ENCODE results near the gene PITPNM3. TPM values are rescaled to one million over a fixed set of nuclear protein-coding genes. Genes with fewer than 3 reads are reported as not detected.
A peak's percentile ranks its signal among the peaks of the same experiment; 100 is the strongest.

PITPNM3 gene
- total RNA-seq, 1 experiment from 2014 or later: 4.2 TPM

GRCh38 chr17:6456321-6456720 is 100.0 kb downstream of the PITPNM3 start:
- no peak for TF ChIP-seq RAD21 (IDR thresholded peaks at IDR 0.05; ENCODE audit: low read depth)
- TF ChIP-seq ATF3 (IDR thresholded peaks at IDR 0.05): no peak
- no peak for TF ChIP-seq POLR2AphosphoS5 (IDR thresholded peaks at IDR 0.05; ENCODE audit: low read depth, low read length)
- no peak for TF ChIP-seq CBX3 (IDR thresholded peaks at IDR 0.05; ENCODE audit: low read depth)
- no peak for TF ChIP-seq MAX (IDR thresholded peaks at IDR 0.05)
- no peak for TF ChIP-seq EZH2 (IDR thresholded peaks at IDR 0.05)
- TF ChIP-seq ELF1 (IDR thresholded peaks at IDR 0.05; ENCODE audit: borderline replicate concordance, low read depth): no peak
- no peak for TF ChIP-seq YY1 (IDR thresholded peaks at IDR 0.05; ENCODE audit: extremely low read depth, insufficient replicate concordance, low read depth, low read length)
- TF ChIP-seq ZBTB33 (IDR thresholded peaks at IDR 0.05; ENCODE audit: extremely low read depth, insufficient replicate concordance, low read length): no peak
- no peak for TF ChIP-seq CTCF (IDR thresholded peaks at IDR 0.05 in 2 of 3, conservative IDR thresholded peaks at IDR 0.05 in 1 of 3; ENCODE audit: borderline replicate concordance in 1 of 3, insufficient read depth in 1 of 3, low read depth in 2 of 3, low read length in 2 of 3)
- TF ChIP-seq ZNF274 (IDR thresholded peaks at IDR 0.05; ENCODE audit: low read depth, low read length): no peak
- TF ChIP-seq REST (IDR thresholded peaks at IDR 0.05; ENCODE audit: low read depth): no peak
- no peak for TF ChIP-seq CEBPB (IDR thresholded peaks at IDR 0.05; ENCODE audit: low read depth)
- no peak for TF ChIP-seq TCF7L2 (IDR thresholded peaks at IDR 0.05; ENCODE audit: borderline replicate concordance, extremely low read depth, insufficient read depth, insufficient read length)
- no peak for TF ChIP-seq SIN3A (IDR thresholded peaks at IDR 0.05; ENCODE audit: low read depth)
- TF ChIP-seq FOSL1 (IDR thresholded peaks at IDR 0.05; ENCODE audit: low read depth): no peak
- TF ChIP-seq EZH2phosphoT487 (IDR thresholded peaks at IDR 0.05; ENCODE audit: borderline replicate concordance): no peak
- TF ChIP-seq ZFX (IDR thresholded peaks at IDR 0.05): no peak
- no peak for TF ChIP-seq POLR2A (IDR thresholded peaks at IDR 0.05; ENCODE audit: borderline replicate concordance, extremely low read depth, insufficient read depth, insufficient read length)
- CTCF ChIA-PET: interaction anchor here (0.9 kb wide), 1 partner anchor 192 kb away, joined by 3 read pairs; no protein-coding TSS in a partner anchor
- H3K9me3 ChIP-seq (ENCODE audit: control insufficient read depth in 1 of 2, insufficient read depth in 1 of 2, low read depth in 1 of 2, low read length in 2 of 2): no peaks in the 10 kb centered on the region
- H3K27ac ChIP-seq (ENCODE audit: low read depth, low read length): no peak overlapping the region
- no peaks in the 10 kb centered on the region for H3K36me3 ChIP-seq (ENCODE audit: control insufficient read depth in 1 of 2, insufficient read depth in 2 of 2, low read length in 2 of 2)
- peak overlapping the region; percentile 49 for H3K4me2 ChIP-seq (ENCODE audit: low read length)
- POLR2A ChIA-PET: interaction anchor here (1.1 kb wide), 1 partner anchor 12 kb away, joined by 5 read pairs; the partner anchor contains the start of gene PIMREG
- H3K9ac ChIP-seq (ENCODE audit: low read length): no peak overlapping the region
- H3K4me3 ChIP-seq (replicated peaks in 1 of 2; ENCODE audit: low read depth in 1 of 2, low read length in 2 of 2): no peak overlapping the region
- peaks cover 5 to 21% of the 10 kb centered on the region in 2 experiments for H3K4me1 ChIP-seq (ENCODE audit: control insufficient read depth in 1 of 2, insufficient read depth in 2 of 2, low read length in 2 of 2)
- H2AFZ ChIP-seq (ENCODE audit: low read depth, low read length, poor library complexity, severe bottlenecking): no peak overlapping the region
- intact Hi-C loops (cut with micrococcal nuclease): no loop called here
- H4K20me1 ChIP-seq (ENCODE audit: insufficient read depth): no peaks in the 10 kb centered on the region
- no peaks in the 10 kb centered on the region for H3K9me2 ChIP-seq (ENCODE audit: insufficient read depth)
- no peaks in the 10 kb centered on the region for H3K27me3 ChIP-seq (ENCODE audit: insufficient read depth, low read length)
- no TSS peak for BruUV-seq (replicated peaks)
- H3K79me2 ChIP-seq (ENCODE audit: insufficient read depth, low read length): no peaks in the 10 kb centered on the region
- ATAC-seq: no peak
- DNase-seq (ENCODE audit: low read depth, low spot score): no peak
- RAD21 ChIA-PET (ENCODE audit: low non-redundant PET in 1 of 2, low total read pairs in 2 of 2, uncharacterized antibody in 2 of 2, unreplicated experiment in 2 of 2): no interaction called here

All from HCT116 (cell line).